SK-N-SH treated with all-trans-retinoic acid at 6 μM for 48 hours (cell line): ENCODE measurements around the gene RRAS2.

Source experiments
- ATAC-seq: fragments of 200-7000 bp; cut with Tn5 transposase; 3 replicates; pipeline ENCODE4 v1.9.1; 2020; ENCODE audit warnings: mild to moderate bottlenecking, moderate library complexity
- ARNTL ChIP-seq: fragments of 450-650 bp; formaldehyde crosslinking; IDR thresholded peaks from 2 replicates; pipeline ENCODE4 v1.5.0; 2020; ENCODE audit warnings: low read depth, mild to moderate bottlenecking, moderate library complexity, borderline replicate concordance
- CREB5 ChIP-seq: fragments of 250-450 bp; sonication (Bioruptor Pico); IDR thresholded peaks from 2 replicates; pipeline ENCODE4 v1.5.1; 2020; ENCODE audit warnings: low read depth, mild to moderate bottlenecking, moderate library complexity
- ESRRG ChIP-seq: fragments of 250-450 bp; sonication (Bioruptor Pico); IDR thresholded peaks from 2 replicates; pipeline ENCODE4 v1.6.1; 2021; ENCODE audit warnings: mild to moderate bottlenecking
- GLIS3 ChIP-seq: fragments of 250-450 bp; sonication (Bioruptor Pico); IDR thresholded peaks from 2 replicates; pipeline ENCODE4 v1.5.0; 2020; ENCODE audit warnings: mild to moderate bottlenecking, moderate library complexity
- ISL1 ChIP-seq: fragments of 250-450 bp; sonication (Bioruptor Pico); IDR thresholded peaks from 2 replicates; pipeline ENCODE4 v2.1.2; 2022; ENCODE audit warnings: mild to moderate bottlenecking, moderate library complexity
- PATZ1 ChIP-seq: fragments of 250-450 bp; sonication (Bioruptor Pico); IDR thresholded peaks from 2 replicates; pipeline ENCODE4 v1.8.0; 2020; ENCODE audit warnings: mild to moderate bottlenecking, moderate library complexity, borderline replicate concordance
- POU6F1 ChIP-seq: fragments of 250-450 bp; sonication (Bioruptor Pico); IDR thresholded peaks from 2 replicates; pipeline ENCODE4 v1.8.0; 2021; ENCODE audit warnings: low read depth, mild to moderate bottlenecking, moderate library complexity, borderline replicate concordance
- PPARA ChIP-seq: fragments of 250-450 bp; sonication (Bioruptor Pico); IDR thresholded peaks from 2 replicates; pipeline ENCODE4 v1.5.0; 2020; ENCODE audit warnings: mild to moderate bottlenecking, borderline replicate concordance
- RARB ChIP-seq: fragments of 250-450 bp; sonication (Bioruptor Pico); IDR thresholded peaks from 2 replicates; pipeline ENCODE4 v1.8.0; 2021; ENCODE audit warnings: mild to moderate bottlenecking, moderate library complexity
- SNAI2 ChIP-seq: fragments of 250-450 bp; sonication (Bioruptor Pico); IDR thresholded peaks from 2 replicates; pipeline ENCODE4 v1.5.0; 2020; ENCODE audit warnings: mild to moderate bottlenecking, moderate library complexity
- TOX ChIP-seq: fragments of 250-450 bp; sonication (Bioruptor Pico); IDR thresholded peaks from 2 replicates; pipeline ENCODE4 v1.8.0; 2021; ENCODE audit warnings: mild to moderate bottlenecking, moderate library complexity, borderline replicate concordance
- TSHZ2 ChIP-seq: fragments of 250-450 bp; sonication (Bioruptor Pico); IDR thresholded peaks from 2 replicates; pipeline ENCODE4 v1.5.0; 2020; ENCODE audit warnings: mild to moderate bottlenecking, moderate library complexity
- ZFP3 ChIP-seq: fragments of 250-450 bp; sonication (Bioruptor Pico); IDR thresholded peaks from 2 replicates; pipeline ENCODE4 v1.5.0; 2020; ENCODE audit warnings: mild to moderate bottlenecking, moderate library complexity
- ZFP30 ChIP-seq: fragments of 450-650 bp; formaldehyde crosslinking; IDR thresholded peaks from 2 replicates; pipeline ENCODE4 v1.5.0; 2022; ENCODE audit warnings: mild to moderate bottlenecking, moderate library complexity
- ZNF565 ChIP-seq: fragments of 450-650 bp; formaldehyde crosslinking; conservative IDR thresholded peaks from 2 replicates; pipeline ENCODE4 v1.5.0; 2020; ENCODE audit warnings: low read depth, mild to moderate bottlenecking, moderate library complexity
- ZNF8 ChIP-seq: fragments of 450-650 bp; formaldehyde crosslinking; IDR thresholded peaks from 2 replicates; pipeline ENCODE4 v1.5.0; 2020; ENCODE audit warnings: mild to moderate bottlenecking, moderate library complexity
- TF ChIP-seq, protein P1 (sequence below): fragments of 250-450 bp; sonication (Bioruptor Pico); IDR thresholded peaks from 2 replicates; pipeline ENCODE4 v1.5.1; 2021; ENCODE audit warnings: mild to moderate bottlenecking, moderate library complexity

Gene RRAS2

GRCh38 chr11:14396273-14396672 lies 37.3 kb upstream of the RRAS2 start:
- ATAC-seq: no peak
- no peak for TF ChIP-seq TSHZ2 (CRISPR knock-in tag)
- TF ChIP-seq, protein P1, sequence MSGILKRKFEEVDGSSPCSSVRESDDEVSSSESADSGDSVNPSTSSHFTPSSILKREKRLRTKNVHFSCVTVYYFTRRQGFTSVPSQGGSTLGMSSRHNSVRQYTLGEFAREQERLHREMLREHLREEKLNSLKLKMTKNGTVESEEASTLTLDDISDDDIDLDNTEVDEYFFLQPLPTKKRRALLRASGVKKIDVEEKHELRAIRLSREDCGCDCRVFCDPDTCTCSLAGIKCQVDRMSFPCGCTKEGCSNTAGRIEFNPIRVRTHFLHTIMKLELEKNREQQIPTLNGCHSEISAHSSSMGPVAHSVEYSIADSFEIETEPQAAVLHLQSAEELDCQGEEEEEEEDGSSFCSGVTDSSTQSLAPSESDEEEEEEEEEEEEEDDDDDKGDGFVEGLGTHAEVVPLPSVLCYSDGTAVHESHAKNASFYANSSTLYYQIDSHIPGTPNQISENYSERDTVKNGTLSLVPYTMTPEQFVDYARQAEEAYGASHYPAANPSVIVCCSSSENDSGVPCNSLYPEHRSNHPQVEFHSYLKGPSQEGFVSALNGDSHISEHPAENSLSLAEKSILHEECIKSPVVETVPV (CRISPR knock-in tag): no peak
- TF ChIP-seq ZNF565 (CRISPR knock-in tag): no peak
- no peak for TF ChIP-seq PPARA (CRISPR knock-in tag)
- TF ChIP-seq, all 23 proteins: peak for 0

- ATAC-seq: no peak
- TF ChIP-seq GLIS3 (no peak), ESRRG (no peak), ZFP30 (no peak), ISL1 (CRISPR knock-in tag) (no peak)
These were observed 34.9 kb upstream of the RRAS2 start for GRCh38 chr11:14393889-14394288.

DNA sequence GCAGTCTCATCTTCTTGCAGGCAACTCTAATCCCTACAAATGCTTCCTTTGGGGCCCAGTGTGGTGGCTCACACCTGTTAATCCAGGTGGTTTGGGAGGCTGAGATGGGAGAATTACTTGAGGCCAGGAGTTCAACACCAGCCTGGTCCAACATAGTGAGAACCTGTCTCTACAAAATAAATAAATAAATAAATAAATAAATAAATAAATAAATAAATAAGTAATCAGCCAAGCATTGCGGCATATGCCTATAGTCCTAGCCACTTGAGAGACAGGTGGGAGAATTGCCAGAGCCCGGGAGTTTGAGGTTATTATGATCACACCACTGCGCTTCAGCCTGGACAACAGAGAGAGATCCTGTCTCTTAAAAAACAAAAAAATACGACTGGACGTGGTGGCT lies 34.1 kb upstream of the RRAS2 start:
- ATAC-seq: no peak

More for the DNA sequence above, 34.1 kb upstream of the RRAS2 start:
- TF ChIP-seq PATZ1 (CRISPR knock-in tag): no peak
- no peak for TF ChIP-seq ARNTL (CRISPR knock-in tag)
- no peak for TF ChIP-seq TOX (CRISPR knock-in tag)
- TF ChIP-seq ZNF565 (CRISPR knock-in tag): no peak
- TF ChIP-seq CREB5 (CRISPR knock-in tag): no peak
- no peak for TF ChIP-seq PPARA (CRISPR knock-in tag)
- TF ChIP-seq TSHZ2 (CRISPR knock-in tag): no peak
- TF ChIP-seq ZFP30: no peak
- TF ChIP-seq ZNF8 (CRISPR knock-in tag): no peak
- TF ChIP-seq POU6F1 (CRISPR knock-in tag): no peak
- TF ChIP-seq RARB: no peak
- no peak for TF ChIP-seq SNAI2
- no peak for TF ChIP-seq ZFP3 (CRISPR knock-in tag)
